Measurements from ENCODE around the gene C1orf159.

The C1orf159 gene

DNA sequence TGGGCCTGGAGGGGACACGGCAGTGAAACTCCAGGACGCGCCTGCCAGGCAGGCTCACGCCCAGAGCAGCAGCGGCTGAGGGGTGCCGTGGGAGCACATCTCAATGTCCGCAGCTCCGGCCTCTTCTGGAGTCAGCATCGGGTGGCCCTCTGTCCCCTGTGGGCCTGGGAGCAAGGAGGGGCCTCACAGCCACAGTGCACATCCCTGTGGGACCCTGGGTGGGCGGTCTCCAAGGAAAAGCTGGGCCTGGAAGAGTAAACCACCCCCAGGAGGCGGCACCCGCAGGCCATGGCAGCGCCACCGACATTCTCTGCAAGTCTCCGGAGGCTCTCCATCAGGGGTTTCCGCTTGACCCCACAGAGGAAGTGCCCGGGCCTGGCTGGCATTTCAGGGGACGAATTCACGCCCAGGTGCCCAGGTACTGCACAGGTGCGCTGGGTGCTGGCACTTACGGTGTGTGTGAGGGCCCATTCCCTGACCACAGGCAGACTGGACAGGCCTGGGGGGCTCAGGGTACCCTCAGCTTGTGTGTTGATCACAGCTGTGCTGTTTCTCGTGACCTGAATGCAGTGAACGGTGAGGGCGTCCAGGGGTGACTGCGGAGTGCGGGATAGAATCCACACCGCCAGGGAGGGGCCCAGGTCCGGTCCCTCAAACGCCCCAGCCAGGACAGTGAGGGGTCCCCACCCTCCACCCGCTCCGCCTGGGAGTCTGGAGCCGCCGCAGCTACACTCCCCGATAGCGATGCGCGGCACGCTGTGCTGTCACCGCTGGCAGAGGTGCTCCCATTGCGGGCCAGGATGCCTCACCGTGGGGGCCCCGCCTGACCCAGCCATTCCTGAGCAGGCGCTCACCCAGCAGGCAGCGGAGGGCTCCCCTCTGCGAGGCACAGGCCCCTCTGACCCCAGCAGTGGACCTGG, 25.2 kb downstream of the C1orf159 start:
- DNase-seq: no peak

- no peak for DNase-seq
These were observed 26.0 kb downstream of the C1orf159 start for GRCh38 chr1:1089731-1090423.

- no peak for DNase-seq
These were observed 26.8 kb downstream of the C1orf159 start for GRCh38 chr1:1088801-1089680.

DNA sequence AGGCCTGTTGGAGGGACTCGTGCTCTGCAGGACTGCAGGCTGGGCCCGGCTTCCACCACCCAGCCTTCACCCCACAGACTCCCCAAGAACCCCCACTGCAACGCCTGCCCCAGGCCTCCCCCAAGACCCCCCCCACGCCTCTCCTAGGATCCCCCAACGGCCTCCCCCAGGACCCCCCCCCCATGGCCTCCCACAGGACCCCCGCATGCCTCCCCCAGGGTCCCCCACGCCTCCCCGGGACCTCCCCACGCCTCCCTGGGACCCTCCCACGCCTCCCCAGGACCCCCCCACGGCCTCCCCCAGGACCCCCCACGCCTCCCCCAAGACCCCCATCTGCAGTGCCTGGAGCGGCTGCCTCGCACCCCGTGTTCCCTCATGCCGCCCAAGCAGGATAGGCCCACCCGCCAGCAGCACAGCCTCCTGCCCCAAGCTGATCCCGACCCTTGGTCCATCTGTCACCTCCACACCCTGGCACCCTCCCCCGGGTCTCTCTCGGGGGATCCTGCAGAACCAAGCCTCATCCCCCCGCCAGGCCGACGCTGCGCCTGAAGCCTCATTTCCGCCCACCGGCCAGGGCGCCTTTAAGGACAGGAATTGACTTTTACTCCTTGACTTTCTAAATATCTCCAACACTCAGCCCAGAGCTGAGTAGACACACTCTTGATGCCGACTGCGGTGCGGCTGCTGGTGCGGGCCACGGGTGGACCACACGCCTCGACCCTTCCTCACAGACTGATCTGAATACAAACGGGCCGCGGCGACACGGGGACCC, 27.7 kb downstream of the C1orf159 start:
- no peak for DNase-seq

GRCh38 chr1:1087351-1088028, 28.4 kb downstream of the C1orf159 start:
- DNase-seq: no peak

DNA sequence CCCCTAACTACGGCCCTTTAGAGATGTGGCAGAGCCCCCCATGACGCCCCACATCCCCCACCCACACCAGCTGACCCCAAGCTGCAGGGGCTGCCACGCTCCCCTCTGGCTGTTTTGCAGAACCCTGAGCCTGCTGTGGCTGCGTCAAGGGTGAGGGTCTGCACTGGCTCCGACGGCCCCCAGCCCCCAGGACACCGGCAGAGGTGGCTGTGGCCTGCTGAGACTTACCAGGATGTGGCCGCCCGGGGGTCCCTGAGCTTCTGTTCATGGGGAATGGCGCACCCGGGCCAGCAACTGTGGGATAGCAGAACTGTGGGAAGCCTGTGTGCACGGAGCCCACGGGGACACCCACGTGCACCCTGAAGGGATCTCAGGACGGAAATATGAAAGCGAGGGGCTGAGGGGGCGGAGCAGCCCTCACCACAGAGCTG, 29.0 kb downstream of the C1orf159 start:
- no peak for DNase-seq

DNA sequence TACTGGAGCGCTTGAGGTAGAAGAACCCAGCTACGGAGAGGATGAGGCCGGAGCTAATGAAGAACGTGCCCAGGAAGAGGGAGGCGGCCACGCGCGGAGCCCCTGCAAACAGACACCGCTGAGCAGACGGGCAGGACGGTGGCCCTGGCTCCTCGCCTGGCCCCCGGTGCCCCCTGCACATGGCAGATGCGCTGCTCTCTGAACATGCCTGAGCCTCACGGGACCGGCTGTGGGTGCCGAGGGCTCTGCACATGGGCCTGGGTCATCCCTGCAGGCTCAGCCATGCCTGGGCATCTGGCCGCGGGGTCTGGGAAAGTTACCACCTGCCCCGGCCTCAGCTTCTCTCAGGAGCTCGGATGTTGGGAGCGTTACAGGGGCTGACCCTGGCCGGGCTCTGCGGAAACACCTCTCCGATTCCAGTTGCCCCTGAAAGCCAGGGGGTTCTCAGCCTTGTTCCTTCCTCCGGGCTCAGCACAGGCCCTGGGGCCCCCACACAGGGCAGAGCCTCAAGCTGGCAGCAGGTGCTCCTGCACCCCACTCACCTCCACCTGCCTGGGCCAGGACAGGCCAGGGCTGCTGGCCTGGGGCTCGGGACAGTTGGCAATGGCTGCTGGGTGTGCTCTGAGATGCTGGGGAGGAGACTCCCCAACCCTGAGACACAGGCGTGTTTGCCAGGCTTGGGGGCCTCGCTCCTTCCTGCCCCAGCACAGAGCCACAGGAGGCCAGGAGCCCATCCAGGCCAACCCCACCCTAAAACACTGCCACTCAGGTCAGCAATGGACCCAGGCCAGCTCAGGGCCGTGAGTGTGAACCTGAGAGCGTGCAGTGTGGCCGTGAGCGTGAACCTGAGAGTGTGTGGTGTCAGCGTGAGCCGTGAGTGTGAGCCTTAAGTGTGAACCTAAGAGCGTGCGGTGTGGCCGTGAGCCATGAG, 29.7 kb downstream of the C1orf159 start:
- no peak for DNase-seq

GRCh38 chr1:1085171-1085841, 30.6 kb downstream of the C1orf159 start:
- DNase-seq: no peak

DNA sequence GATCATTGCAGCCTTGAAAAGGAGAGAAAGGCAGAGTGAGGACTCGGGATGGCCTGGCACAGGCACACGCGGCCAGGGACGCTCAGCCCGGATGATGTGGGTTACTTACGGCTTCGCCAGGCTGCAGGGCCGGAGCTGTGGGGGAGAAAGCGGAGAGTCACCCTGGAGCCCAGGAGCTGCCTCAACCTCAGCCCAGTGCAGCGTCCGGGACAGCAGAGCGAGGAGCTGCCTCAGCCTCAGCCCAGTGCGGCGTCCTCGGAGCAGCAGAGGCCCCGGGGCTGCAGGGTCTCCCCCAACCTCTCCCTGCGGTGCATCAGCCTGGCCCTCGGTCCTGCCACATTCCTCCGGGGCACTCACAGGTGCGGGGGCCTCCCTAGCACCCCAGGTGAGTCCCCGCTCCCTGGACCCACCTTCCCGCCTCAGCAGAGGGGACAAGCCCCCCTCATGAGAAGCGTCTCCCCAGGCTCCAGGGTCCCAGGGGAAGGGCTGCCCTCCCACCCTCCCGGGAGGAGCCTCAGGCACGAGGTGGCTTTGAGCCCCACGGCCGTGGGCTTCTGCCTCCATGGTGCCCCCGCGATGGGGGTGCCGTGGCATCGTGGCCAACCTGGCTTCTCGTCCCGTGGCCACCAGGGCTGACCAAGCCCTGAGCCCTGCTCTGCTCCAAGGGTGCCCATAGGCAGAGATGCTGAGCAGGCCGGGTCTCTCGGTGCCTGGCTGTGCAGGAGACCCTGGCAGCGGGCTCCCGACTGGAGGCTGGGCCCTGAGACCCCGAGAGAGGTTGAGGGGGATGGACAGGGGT, 31.3 kb downstream of the C1orf159 start:
- no peak for DNase-seq

DNA sequence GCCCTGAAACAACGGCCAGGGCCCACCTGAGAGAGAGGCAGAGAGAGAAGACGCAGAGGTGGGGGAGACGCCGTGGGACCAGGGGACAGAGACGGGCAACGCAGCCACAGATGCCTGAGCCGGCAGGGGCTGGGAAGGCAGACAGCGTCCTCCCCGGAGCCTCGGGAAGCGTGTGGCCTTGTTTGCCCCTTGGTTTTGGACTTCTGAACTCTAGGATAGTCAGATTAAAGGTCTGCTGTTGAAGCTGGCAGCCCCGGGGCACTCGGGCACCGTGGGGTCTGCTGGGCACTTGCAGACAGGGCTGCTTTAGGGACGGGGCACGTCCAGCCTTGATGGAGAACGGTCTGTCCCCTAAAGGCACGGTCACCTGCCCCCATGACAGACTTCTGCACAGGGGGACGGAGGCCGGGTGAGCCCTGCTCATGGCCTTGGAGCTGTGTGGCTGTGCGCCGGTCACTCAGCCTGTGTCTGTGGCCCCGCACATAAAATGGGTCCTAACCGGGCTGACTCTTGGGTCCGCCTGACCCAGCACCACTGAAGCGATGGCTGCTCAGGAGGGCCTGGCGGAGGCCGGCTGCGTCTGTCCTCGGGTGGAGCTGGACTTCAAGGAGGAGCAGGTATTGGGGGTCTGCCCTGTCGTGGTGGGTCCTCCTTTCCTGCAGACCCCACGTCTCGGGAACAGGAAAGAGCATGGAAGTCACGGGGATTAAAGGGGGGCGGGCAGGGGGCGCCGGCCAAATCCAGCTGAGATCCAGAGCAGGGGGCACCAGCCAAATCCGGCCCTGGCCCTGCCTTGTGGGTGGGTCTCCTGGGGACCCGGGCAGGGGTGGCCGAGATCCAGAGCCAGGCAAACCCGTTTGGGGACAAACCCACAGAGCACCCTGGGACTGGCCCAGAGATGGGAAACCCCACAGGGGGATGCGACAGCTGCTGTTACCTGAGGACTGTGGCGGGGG, 32.2 kb downstream of the C1orf159 start:
- DNase-seq: no peak

DNA sequence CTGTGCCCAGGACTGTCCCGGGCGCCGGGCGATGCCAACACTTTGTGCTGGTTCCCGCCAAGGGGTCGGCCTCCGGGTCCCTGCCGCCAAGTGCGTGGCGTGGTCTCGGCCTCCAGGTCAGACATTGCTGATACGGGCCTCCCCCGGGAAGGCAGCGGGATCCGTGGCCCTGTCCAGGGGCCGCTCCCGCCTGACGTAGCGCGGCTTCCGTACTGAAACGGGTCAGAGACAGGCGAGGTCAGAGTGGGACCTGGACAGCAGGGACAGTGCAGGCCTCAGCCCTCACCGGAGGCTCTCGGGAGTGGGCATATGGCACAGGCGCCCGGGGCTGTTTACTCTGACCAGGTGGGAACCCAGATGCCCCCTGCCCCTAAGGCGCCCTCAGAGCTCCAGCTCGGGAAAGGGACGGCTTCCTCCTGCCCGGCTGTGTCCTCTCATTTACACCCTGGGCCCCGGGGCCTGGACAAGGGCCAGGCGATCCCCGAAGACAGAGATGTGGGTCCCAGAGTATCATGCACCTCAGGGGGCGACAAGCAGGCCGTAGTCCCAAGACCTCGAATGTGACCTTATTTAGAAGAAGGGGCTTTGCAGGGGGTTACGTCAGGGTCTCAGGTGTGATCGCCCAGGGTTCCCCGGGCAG, 33.0 kb downstream of the C1orf159 start:
- DNase-seq: no peak

- DNase-seq: no peak
These were observed 33.6 kb downstream of the C1orf159 start for GRCh38 chr1:1082239-1082775.

DNA sequence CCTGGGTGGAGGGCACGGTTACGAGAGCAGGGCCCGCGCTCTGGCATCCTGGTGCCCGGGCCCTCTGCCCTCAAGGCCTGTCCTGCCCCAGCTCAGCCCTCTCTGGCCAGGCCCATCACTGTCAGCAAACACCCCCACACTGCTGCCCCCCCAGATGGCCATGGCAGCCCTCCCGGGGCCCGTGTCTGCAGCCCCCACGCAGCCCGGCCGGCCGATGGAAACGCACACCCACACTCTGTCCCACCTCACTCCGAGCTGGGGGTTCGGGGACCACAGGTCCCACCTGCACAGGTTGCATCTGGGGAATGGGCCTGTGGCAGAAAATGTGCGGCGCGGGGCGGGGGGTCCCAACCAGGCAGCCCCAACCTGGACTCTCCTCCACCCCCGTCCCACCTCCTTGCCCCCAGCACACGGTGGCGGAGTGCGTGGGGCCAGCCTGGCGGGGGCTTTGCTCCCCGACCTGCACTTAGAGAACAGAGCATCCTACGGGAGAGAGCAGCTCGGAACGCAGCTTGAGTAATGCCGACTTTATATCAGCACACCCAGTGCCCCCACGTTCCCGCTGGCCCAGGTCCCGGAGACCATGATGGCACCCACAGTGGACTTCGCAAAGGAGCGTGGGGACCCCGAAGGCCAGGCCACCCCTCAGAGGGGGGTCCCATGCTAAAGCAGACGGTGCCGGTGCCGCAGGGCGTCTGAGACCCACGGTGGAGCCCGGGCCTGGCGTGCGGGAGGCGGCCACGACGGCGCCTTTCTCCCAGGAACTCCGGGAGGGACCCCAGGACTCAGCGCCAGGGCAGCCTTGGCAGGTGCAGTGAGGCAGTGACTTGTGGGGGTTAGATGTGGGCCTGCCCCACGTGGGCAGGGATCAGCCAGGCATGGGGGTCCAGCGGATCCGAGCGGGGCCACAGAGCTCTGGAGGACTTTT, 34.3 kb downstream of the C1orf159 start:
- DNase-seq: no peak

GRCh38 chr1:1080951-1081310, 35.0 kb downstream of the C1orf159 start:
- DNase-seq: no peak

DNA sequence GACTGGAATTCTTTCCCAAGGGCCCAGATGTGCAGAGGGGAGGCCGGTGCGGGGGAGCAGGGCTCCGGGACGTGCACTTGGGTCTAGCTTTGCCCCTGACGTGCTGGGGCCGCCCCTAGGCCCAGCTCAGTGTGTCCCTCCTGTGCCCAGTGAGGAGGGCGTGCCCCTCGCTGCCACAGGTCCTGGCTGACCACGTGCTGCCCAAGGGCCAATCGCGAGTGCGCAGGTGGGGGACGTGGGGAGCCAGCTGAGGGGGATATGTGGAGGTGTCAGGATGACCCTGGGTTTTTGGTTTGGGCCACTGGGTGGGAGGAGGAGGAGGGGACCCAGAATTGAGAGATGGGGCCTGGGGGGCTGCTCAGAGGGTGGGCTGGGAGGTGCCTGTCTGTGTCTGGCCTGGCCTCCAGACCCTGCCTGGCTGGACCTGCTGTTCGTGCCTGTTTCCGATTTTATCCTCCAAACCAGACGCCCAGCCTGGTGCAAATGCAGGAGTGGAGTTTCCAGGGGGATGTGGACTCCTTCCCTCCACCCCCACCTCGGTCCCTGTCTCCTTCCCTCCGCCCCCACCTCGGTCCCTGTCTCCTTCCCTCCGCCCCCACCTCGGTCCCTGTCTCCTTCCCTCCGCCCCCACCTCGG, 35.6 kb downstream of the C1orf159 start:
- no peak for DNase-seq
